GM21529 (cell line): ENCODE measurements around the gene MORN5.

ENCODE experiments used
- ATAC-seq: cut with Tn5 transposase; IDR thresholded peaks from one replicate; pipeline ENCODE4 v1.9.1; 2021; ENCODE audit not compliant: unreplicated experiment

The MORN5 gene

DNA sequence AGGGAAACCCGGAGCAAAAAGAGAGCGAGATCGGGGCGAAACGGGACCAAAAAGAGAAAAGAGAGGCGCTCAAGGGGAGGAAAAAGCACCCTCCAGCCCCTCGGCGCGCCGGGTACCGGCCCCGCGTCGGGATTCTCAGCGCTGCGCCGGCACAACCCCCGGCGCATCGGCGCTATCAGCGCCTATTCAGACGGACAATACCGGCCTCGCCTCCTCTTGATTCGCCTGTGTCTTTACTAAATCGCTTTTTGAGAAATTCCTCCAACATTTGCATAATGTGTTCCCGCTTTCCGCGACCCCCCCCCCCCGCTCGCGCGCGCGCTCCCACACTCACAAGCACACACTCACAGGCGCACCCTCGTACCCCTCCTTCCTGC is 68.5 kb downstream of the MORN5 start:
- ATAC-seq, result no peak

DNA sequence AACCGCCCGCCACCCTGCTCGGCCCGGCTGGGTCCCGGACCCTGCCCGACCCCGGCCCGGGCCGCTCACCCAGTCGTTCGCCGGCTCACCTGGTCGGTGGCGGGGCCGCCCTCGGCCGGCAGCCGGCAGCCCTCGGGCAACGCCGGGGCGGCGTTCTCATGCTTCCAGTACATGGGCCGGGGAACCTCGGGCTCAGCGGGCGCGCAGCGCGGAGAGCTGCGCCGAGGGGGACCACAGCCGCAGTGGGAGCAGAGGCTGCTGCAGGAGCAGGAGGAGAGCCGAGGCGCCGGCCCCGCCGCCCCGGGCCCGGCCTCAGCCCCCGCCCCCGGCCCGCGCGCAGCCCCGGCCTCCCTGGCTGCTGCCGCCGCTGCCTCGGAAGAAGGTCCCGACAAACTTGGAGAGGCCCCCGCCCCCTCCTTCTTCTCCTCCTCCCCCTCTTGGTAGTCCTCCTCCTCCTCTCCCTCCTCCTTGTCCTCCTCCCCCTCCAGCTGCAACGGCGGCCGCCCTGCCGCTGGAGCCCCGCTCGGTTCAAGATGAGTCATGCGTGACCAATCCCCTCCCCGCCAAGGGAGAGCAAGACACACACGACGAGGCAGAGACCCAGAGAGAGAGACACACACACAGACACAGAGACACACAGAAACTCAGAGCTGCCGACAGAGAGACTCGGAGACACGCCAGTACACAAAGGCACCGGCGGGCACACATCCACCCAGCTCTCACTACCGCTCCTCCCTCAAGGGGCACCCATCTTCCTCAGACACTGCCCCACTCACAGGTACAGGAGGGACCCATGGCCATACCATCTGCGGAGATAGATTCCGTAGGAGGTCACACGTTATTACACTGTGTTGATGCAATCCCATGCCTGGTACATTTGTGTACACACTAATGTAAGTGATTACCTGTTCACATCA is 69.1 kb downstream of the MORN5 start, which contains the start of gene LHX6:
LHX6 (minus strand) TSS at position 390 of the 917 bp plus-strand sequence; CDS start at position 173, 217 bp downstream.
- ATAC-seq, result no peak

GRCh38 chr9:122229485-122229837 is 69.8 kb downstream of the MORN5 start:
- ATAC-seq, result no peak

- ATAC-seq, result no peak
Measured at GRCh38 chr9:122232796-122233306, 73.1 kb downstream of the MORN5 start.

DNA sequence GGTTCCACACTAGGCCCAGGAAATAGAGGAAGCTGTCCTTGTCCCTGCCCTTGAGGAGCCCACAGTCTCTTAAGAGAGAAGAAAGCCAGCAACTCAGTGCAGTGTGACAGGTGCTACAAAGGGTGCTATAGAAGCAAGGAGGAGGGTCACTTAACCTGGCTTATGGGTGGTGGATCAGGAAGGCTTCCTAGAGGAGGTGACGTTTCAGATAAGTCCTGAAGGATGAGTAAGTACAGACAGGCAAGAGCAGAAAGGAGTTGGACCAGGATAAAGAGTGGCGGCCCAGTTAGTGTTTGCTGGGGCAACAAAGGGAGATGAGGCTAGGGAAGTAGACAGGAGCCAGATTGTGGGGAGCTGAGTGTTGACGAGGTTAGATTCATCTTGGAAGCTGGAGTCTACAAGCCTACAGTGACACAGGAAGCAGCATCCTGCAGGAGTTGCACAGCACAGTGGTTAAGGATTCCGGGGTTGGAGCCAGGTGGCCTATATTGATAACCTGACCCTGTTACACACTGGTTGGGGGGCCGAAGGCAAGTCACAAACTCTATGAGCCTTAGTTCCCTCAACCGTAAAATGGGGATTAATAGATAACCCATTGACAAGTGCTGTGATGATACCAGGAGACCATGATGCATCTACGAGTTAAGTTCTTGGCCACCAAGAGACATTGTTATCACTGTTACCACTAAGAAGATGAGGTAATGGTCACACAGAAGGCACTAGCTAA is 74.5 kb downstream of the MORN5 start:
- ATAC-seq, result no peak

GRCh38 chr9:122236681-122237080 is 77.0 kb downstream of the MORN5 start:
- no peak for ATAC-seq

GRCh38 chr9:122239722-122240121 is 80.0 kb downstream of the MORN5 start:
- ATAC-seq, result no peak

GRCh38 chr9:122244349-122244748 is 84.6 kb downstream of the MORN5 start:
- no peak for ATAC-seq

DNA sequence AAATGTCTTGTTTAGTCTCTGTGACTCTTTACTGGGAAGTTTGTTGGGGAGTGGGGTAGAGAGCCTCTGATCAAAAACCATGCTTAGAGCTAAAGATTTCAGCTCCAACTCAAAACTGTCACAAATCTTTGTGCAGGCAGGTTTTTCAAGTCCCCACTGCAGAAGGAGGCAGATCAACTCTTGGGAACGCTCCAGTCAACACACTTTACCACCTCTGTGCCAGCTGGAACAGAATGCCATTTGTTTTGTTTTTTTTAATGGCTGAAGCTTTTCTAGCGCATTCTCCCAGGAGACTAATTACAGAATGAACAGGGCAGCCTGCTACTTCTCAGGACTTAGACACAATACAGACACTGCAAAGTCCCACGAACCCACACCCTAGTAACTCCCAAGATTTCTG is 87.0 kb downstream of the MORN5 start:
- no peak for ATAC-seq

- ATAC-seq, result no peak
Measured at GRCh38 chr9:122248448-122248865, 88.7 kb downstream of the MORN5 start.
